ENCODE data around the gene TBX2.
"Not testable (repeated sequence)": the region's sequence is repeated elsewhere in the genome, so short reads cannot be mapped to it uniquely, and the experiment has no call there.

The TBX2 gene

GRCh38 chr17:61399131-61400065 is at the start of gene TBX2:
Gene TBX2, plus strand, starts transcription at chr17:61399843. Its CDS starts 334 bp downstream, at chr17:61400177.
- no peak for DNase-seq

- no peak for DNase-seq
Observed at GRCh38 chr17:61351745-61352407, 47.8 kb upstream of the TBX2 start.

GRCh38 chr17:61352408-61352770 is 47.3 kb upstream of the TBX2 start:
- DNase-seq, result no peak

- DNase-seq, result no peak
Observed at GRCh38 chr17:61352781-61353491, 46.7 kb upstream of the TBX2 start.

- DNase-seq, result no peak
Observed at GRCh38 chr17:61353615-61354014, 46.0 kb upstream of the TBX2 start.

- DNase-seq, result no peak
Observed at GRCh38 chr17:61354895-61355874, 44.5 kb upstream of the TBX2 start.

- DNase-seq, result not testable (repeated sequence)
Observed at GRCh38 chr17:61357061-61357460, 42.6 kb upstream of the TBX2 start.

GRCh38 chr17:61359513-61359912 is 40.1 kb upstream of the TBX2 start:
- not testable (repeated sequence) for DNase-seq

- no peak for DNase-seq
Observed at GRCh38 chr17:61360318-61360943, 39.2 kb upstream of the TBX2 start.

GRCh38 chr17:61361084-61361483 is 38.6 kb upstream of the TBX2 start:
- no peak for DNase-seq

GRCh38 chr17:61362396-61362795 is 37.2 kb upstream of the TBX2 start:
- DNase-seq, result no peak

- no peak for DNase-seq
Observed at GRCh38 chr17:61362852-61363600, 36.6 kb upstream of the TBX2 start.

- DNase-seq, result no peak
Observed at GRCh38 chr17:61363601-61364462, 35.8 kb upstream of the TBX2 start.

GRCh38 chr17:61364463-61364846 is 35.2 kb upstream of the TBX2 start:
- DNase-seq, result no peak

GRCh38 chr17:61366076-61366714 is 33.4 kb upstream of the TBX2 start:
- DNase-seq, result no peak

- no peak for DNase-seq
Observed at GRCh38 chr17:61366715-61367413, 32.8 kb upstream of the TBX2 start.

- no peak for DNase-seq
Observed at GRCh38 chr17:61368049-61368831, 31.4 kb upstream of the TBX2 start.

- no peak for DNase-seq
Observed at GRCh38 chr17:61368832-61369450, 30.7 kb upstream of the TBX2 start.
